Mucosa of descending colon (tissue), 3 donors: ENCODE results near the gene VPS54. TPM values are rescaled to one million over a fixed set of nuclear protein-coding genes. Genes with fewer than 3 reads are reported as not detected.
"Not testable (repeated sequence)": the region's sequence is repeated elsewhere in the genome, so short reads cannot be mapped to it uniquely, and the experiment has no call there.

Source experiments
- ATAC-seq: fragments of 200-7000 bp; cut with Tn5 transposase; one replicate; pipeline ENCODE4 v1.9.1; 2020; ENCODE audit warnings: mild to moderate bottlenecking, moderate library complexity
- DNase-seq, 3 donors: peaks; one replicate each; pipeline ENCODE4 v3.0.0-alpha.2; 2020
- H3K36me3 ChIP-seq: fragments of 200-600 bp; one replicate; pipeline ENCODE4 v1.8.0; 2021; ENCODE audit warnings: low read depth, mild to moderate bottlenecking
- H3K4me1 ChIP-seq: fragments of 200-600 bp; one replicate; pipeline ENCODE4 v1.8.0; 2021; ENCODE audit warnings: low read depth, mild to moderate bottlenecking
- H3K4me3 ChIP-seq: fragments of 200-600 bp; one replicate; pipeline ENCODE4 v1.8.0; 2021; ENCODE audit warnings: mild to moderate bottlenecking
- H3K9me3 ChIP-seq: fragments of 200-600 bp; one replicate; pipeline ENCODE4 v1.8.0; 2021; ENCODE audit warnings: mild to moderate bottlenecking
- CTCF ChIP-seq: fragments of 200-600 bp; IDR thresholded peaks from one replicate; pipeline ENCODE4 v1.8.0; 2022; ENCODE audit warnings: antibody characterized with exemption, mild to moderate bottlenecking
- intact Hi-C, 2 donors: fragments of 100-400 bp; cut with DNase I in 1 of 2; cut with micrococcal nuclease in 1 of 2; formaldehyde crosslinking; loops; one replicate each; pipeline versions ENCODE4 v1.11.0 to v1.11.1; 2022; cut with DNase I, micrococcal nuclease
- total RNA-seq, 3 donors: library from RNA; stranded (reverse); fragmentation: NEBNext Ultra II Directional in 2 of 3; extraction: Animal tissue kit (Norgen Biotek cat#: 25700) in 2 of 3; gene quantifications; one replicate each; pipeline versions ENCODE4 v1.2.1 to v1.2.4, GENCODE V29; 2021 to 2023
- donor health status: DM: no; HTN: no; CAD: no; lungs with moderate emphysema.
- donor health status: DM: no; HTN: no; CAD: no.
- donor health status: DM: no; HTN: yes; CAD: no.

The VPS54 gene
- total RNA-seq, 3 donors from 2014 or later: 18.1 to 25.7 (median 21.9) TPM

- no peaks in the 10 kb centered on the region for H3K36me3 ChIP-seq
- no peaks in the 10 kb centered on the region for H3K9me3 ChIP-seq
- TF ChIP-seq CTCF: no peak
- ATAC-seq: no peak
- H3K4me3 ChIP-seq: no peak overlapping the region
- H3K4me1 ChIP-seq: no peaks in the 10 kb centered on the region
- intact Hi-C loops: no loop called here
- no peak for DNase-seq
These were observed 76.4 kb downstream of the VPS54 start for GRCh38 chr2:63942788-63943187.

- H3K9me3 ChIP-seq, H3K4me1 ChIP-seq, ATAC-seq, DNase-seq, H3K4me3 ChIP-seq, H3K36me3 ChIP-seq, intact Hi-C loops: not testable (repeated sequence)
These were observed 87.1 kb downstream of the VPS54 start for GRCh38 chr2:63932104-63932503.

- no peaks in the 10 kb centered on the region for H3K4me1 ChIP-seq
These were observed 92.4 kb downstream of the VPS54 start for GRCh38 chr2:63926815-63927214.

GRCh38 chr2:63914311-63914710 is 104.9 kb downstream of the VPS54 start:
- DNase-seq (no peak), ATAC-seq (no peak)
- no peak for TF ChIP-seq CTCF
- intact Hi-C loops: no loop called here
- Histone ChIP-seq H3K4me1 (no peaks in the 10 kb centered on the region), H3K4me3 (no peak overlapping the region), H3K9me3 (no peaks in the 10 kb centered on the region), H3K36me3 (no peaks in the 10 kb centered on the region)

More at GRCh38 chr2:63926815-63927214, 92.4 kb downstream of the VPS54 start:
- ATAC-seq: no peak
- no peak for DNase-seq
- Histone ChIP-seq H3K36me3 (no peaks in the 10 kb centered on the region), H3K4me3 (no peak overlapping the region), H3K9me3 (no peaks in the 10 kb centered on the region)
- intact Hi-C loops: no loop called here
- TF ChIP-seq CTCF: no peak

- no peak for ATAC-seq
- no peaks in the 10 kb centered on the region for H3K36me3 ChIP-seq
- TF ChIP-seq CTCF: no peak
- H3K4me3 ChIP-seq: no peak overlapping the region
- H3K4me1 ChIP-seq: no peaks in the 10 kb centered on the region
- intact Hi-C loops: no loop called here
- H3K9me3 ChIP-seq: peaks cover 11% of the 10 kb centered on the region
- no peak for DNase-seq
These were observed 116.2 kb downstream of the VPS54 start for GRCh38 chr2:63903003-63903402.

- no peak for DNase-seq
- intact Hi-C loops: no loop called here
- Histone ChIP-seq H3K36me3 (no peaks in the 10 kb centered on the region), H3K4me1 (no peaks in the 10 kb centered on the region), H3K4me3 (no peak overlapping the region), H3K9me3 (peaks cover 11% of the 10 kb centered on the region)
- TF ChIP-seq CTCF: no peak
- no peak for ATAC-seq
These were observed 117.1 kb downstream of the VPS54 start for GRCh38 chr2:63902149-63902548.
